GM12801 (cell line): ENCODE measurements around the gene IGF1R.

Experiments used
- CTCF ChIP-seq: IDR thresholded peaks from one replicate; pipeline ENCODE4 v1.5.1; 2011; ENCODE audit warnings: control low read depth; ENCODE audit not compliant: insufficient read length; ENCODE audit errors: extremely low read depth

IGF1R gene

GRCh38 chr15:98767692-98768091, 119.4 kb downstream of the IGF1R start:
- TF ChIP-seq CTCF = no peak

GRCh38 chr15:98769867-98770266, 121.5 kb downstream of the IGF1R start:
- TF ChIP-seq CTCF = no peak

- TF ChIP-seq CTCF = no peak
Measured at GRCh38 chr15:98770984-98771383, 122.6 kb downstream of the IGF1R start.

GRCh38 chr15:98771541-98771940, 123.2 kb downstream of the IGF1R start:
- TF ChIP-seq CTCF = no peak

GRCh38 chr15:98772895-98773294, 124.6 kb downstream of the IGF1R start:
- no peak for TF ChIP-seq CTCF

GRCh38 chr15:98773616-98774015, 125.3 kb downstream of the IGF1R start:
- TF ChIP-seq CTCF = no peak

GRCh38 chr15:98774756-98775497, 126.6 kb downstream of the IGF1R start:
- TF ChIP-seq CTCF = no peak
